Activated CD4-positive, alpha-beta T cell treated with anti-CD3 and anti-CD28 coated beads, Interleukin-2, amount 10 ng/mL, durations not matched to agents 7 days and 5 days (primary cell): ENCODE measurements around the gene TNFAIP8L3. TPM values are rescaled to one million over a fixed set of nuclear protein-coding genes. Genes with fewer than 3 reads are reported as not detected.

Source experiments
- CTCF ChIA-PET: fragments of 350-600 bp; sonication (Branson Sonifier 250); formaldehyde crosslinking; loops from one replicate; lab custom pipeline; 2021; ENCODE audit warnings: antibody characterized with exemption; lab: Charles Lee
- POLR2A ChIA-PET: fragments of 350-600 bp; sonication (Branson Sonifier 250); formaldehyde crosslinking; loops from one replicate; lab custom pipeline; 2021; ENCODE audit warnings: antibody characterized with exemption; lab: Charles Lee
- DNase-seq: peaks from one replicate; pipeline ENCODE4 v3.0.0-alpha.2; 2020
- H3K27ac Mint-ChIP-seq: one replicate; pipeline ENCODE4 v1.8.0; 2021; ENCODE audit warnings: mild to moderate bottlenecking, moderate library complexity, mixed read lengths
- H3K27me3 Mint-ChIP-seq: one replicate; pipeline ENCODE4 v1.8.0; 2021; ENCODE audit warnings: mixed read lengths
- H3K36me3 Mint-ChIP-seq: one replicate; pipeline ENCODE4 v1.8.0; 2021; ENCODE audit warnings: low read depth, mixed read lengths
- H3K4me1 Mint-ChIP-seq: one replicate; pipeline ENCODE4 v1.8.0; 2021; ENCODE audit warnings: mixed read lengths
- H3K4me3 Mint-ChIP-seq: one replicate; pipeline ENCODE4 v1.8.0; 2021; ENCODE audit warnings: mild to moderate bottlenecking, moderate library complexity, mixed read lengths
- H3K9me3 Mint-ChIP-seq: one replicate; pipeline ENCODE4 v1.8.0; 2021; ENCODE audit warnings: mixed read lengths
- total RNA-seq, 2 experiments: library from RNA; stranded (reverse); gene quantifications; one replicate each; pipeline ENCODE4 v1.2.3, GENCODE V29; 2021

TNFAIP8L3 gene
- total RNA-seq, 2 experiments from 2014 or later = not detected

- Mint-ChIP-seq H3K4me1 (peaks cover 28% of the 10 kb centered on the region), H3K36me3 (no peaks in the 10 kb centered on the region), H3K27ac (no peak overlapping the region), H3K27me3 (peaks cover 2% of the 10 kb centered on the region), H3K9me3 (no peaks in the 10 kb centered on the region), H3K4me3 (no peak overlapping the region)
- POLR2A ChIA-PET = no interaction called here
- CTCF ChIA-PET = interaction anchor here (0.6 kb wide), 1 partner anchor 60 kb away, joined by 3 read pairs; no protein-coding TSS in a partner anchor
- no peak for DNase-seq
These were observed 14.4 kb downstream of the TNFAIP8L3 start for GRCh38 chr15:51080286-51080685.

- ChIA-PET POLR2A (interaction anchor here (0.5 kb wide), 1 partner anchor 39 kb away, joined by 3 read pairs; no protein-coding TSS in a partner anchor), CTCF (no interaction called here)
- H3K4me3 Mint-ChIP-seq = no peak overlapping the region
- H3K36me3 Mint-ChIP-seq = no peaks in the 10 kb centered on the region
- no peak overlapping the region for H3K27ac Mint-ChIP-seq
- no peak for DNase-seq
- no peaks in the 10 kb centered on the region for H3K9me3 Mint-ChIP-seq
- H3K27me3 Mint-ChIP-seq = peaks cover 2% of the 10 kb centered on the region
- peaks cover 28% of the 10 kb centered on the region for H3K4me1 Mint-ChIP-seq
These were observed 15.5 kb downstream of the TNFAIP8L3 start for GRCh38 chr15:51079226-51079625.

GRCh38 chr15:51077221-51078153, 17.2 kb downstream of the TNFAIP8L3 start:
- ChIA-PET CTCF (interaction anchor here (1.0 to 3.9 kb wide), 4 partner anchors 8 to 20 kb away, joined by 3 to 14 read pairs (median 4); no protein-coding TSS in a partner anchor), POLR2A (no interaction called here)
- DNase-seq = peak; percentile 60

GRCh38 chr15:51076524-51077220, 18.0 kb downstream of the TNFAIP8L3 start:
- Mint-ChIP-seq H3K4me3 (peak overlapping the region; percentile 7), H3K4me1 (peaks cover 30% of the 10 kb centered on the region), H3K27ac (peak overlapping the region; percentile 69), H3K27me3 (peaks cover 2% of the 10 kb centered on the region), H3K36me3 (no peaks in the 10 kb centered on the region), H3K9me3 (no peaks in the 10 kb centered on the region)
- ChIA-PET POLR2A (no interaction called here), CTCF (interaction anchor here (1.0 to 3.9 kb wide), 2 partner anchors 9 to 13 kb away, joined by 3 to 14 read pairs; no protein-coding TSS in a partner anchor)
- DNase-seq = no peak

More at GRCh38 chr15:51077221-51078153, 17.2 kb downstream of the TNFAIP8L3 start:
- H3K4me3 Mint-ChIP-seq = peak overlapping the region; percentile 20
- peaks cover 2% of the 10 kb centered on the region for H3K27me3 Mint-ChIP-seq
- H3K36me3 Mint-ChIP-seq = no peaks in the 10 kb centered on the region
- H3K9me3 Mint-ChIP-seq = no peaks in the 10 kb centered on the region
- peak overlapping the region; percentile 74 for H3K27ac Mint-ChIP-seq
- peaks cover 28% of the 10 kb centered on the region for H3K4me1 Mint-ChIP-seq

GRCh38 chr15:51075826-51076523, 18.7 kb downstream of the TNFAIP8L3 start:
- ChIA-PET POLR2A (no interaction called here), CTCF (interaction anchor here (1.0 to 3.9 kb wide), 2 partner anchors 10 to 11 kb away, joined by 3 to 14 read pairs; no protein-coding TSS in a partner anchor)
- Mint-ChIP-seq H3K27ac (no peak overlapping the region), H3K4me3 (no peak overlapping the region), H3K36me3 (no peaks in the 10 kb centered on the region), H3K4me1 (peaks cover 36% of the 10 kb centered on the region), H3K9me3 (no peaks in the 10 kb centered on the region), H3K27me3 (peaks cover 2% of the 10 kb centered on the region)
- no peak for DNase-seq

GRCh38 chr15:51075364-51075763, 19.3 kb downstream of the TNFAIP8L3 start:
- H3K4me1 Mint-ChIP-seq = peaks cover 38% of the 10 kb centered on the region
- DNase-seq = no peak
- peaks cover under 1% of the 10 kb centered on the region for H3K27me3 Mint-ChIP-seq
- H3K4me3 Mint-ChIP-seq = no peak overlapping the region
- no peaks in the 10 kb centered on the region for H3K9me3 Mint-ChIP-seq
- CTCF ChIA-PET = interaction anchor here (1.0 to 3.9 kb wide), 2 partner anchors 10 kb away, joined by 3 to 14 read pairs; no protein-coding TSS in a partner anchor
- POLR2A ChIA-PET = no interaction called here
- no peak overlapping the region for H3K27ac Mint-ChIP-seq
- H3K36me3 Mint-ChIP-seq = no peaks in the 10 kb centered on the region

GRCh38 chr15:51074926-51075325, 19.8 kb downstream of the TNFAIP8L3 start:
- Mint-ChIP-seq H3K9me3 (no peaks in the 10 kb centered on the region), H3K36me3 (no peaks in the 10 kb centered on the region), H3K27me3 (no peaks in the 10 kb centered on the region), H3K4me1 (peaks cover 39% of the 10 kb centered on the region), H3K4me3 (no peak overlapping the region), H3K27ac (no peak overlapping the region)
- ChIA-PET CTCF (interaction anchor here (3.9 kb wide), 1 partner anchor 11 kb away, joined by 14 read pairs; no protein-coding TSS in a partner anchor), POLR2A (no interaction called here)
- DNase-seq = no peak

GRCh38 chr15:51071578-51071977, 23.1 kb downstream of the TNFAIP8L3 start:
- Mint-ChIP-seq H3K36me3 (no peaks in the 10 kb centered on the region), H3K27me3 (peaks cover 2% of the 10 kb centered on the region), H3K9me3 (no peaks in the 10 kb centered on the region), H3K27ac (peak overlapping the region; percentile 34), H3K4me3 (no peak overlapping the region), H3K4me1 (peaks cover 21% of the 10 kb centered on the region)
- ChIA-PET POLR2A (no interaction called here), CTCF (no interaction called here)
- DNase-seq = no peak

GRCh38 chr15:51069983-51070382, 24.7 kb downstream of the TNFAIP8L3 start:
- Mint-ChIP-seq H3K27ac (no peak overlapping the region), H3K4me3 (no peak overlapping the region), H3K4me1 (peaks cover 11% of the 10 kb centered on the region), H3K36me3 (no peaks in the 10 kb centered on the region), H3K27me3 (peaks cover 10% of the 10 kb centered on the region), H3K9me3 (no peaks in the 10 kb centered on the region)
- POLR2A ChIA-PET = no interaction called here
- CTCF ChIA-PET = interaction anchor here (1.1 to 1.6 kb wide), 2 partner anchors 10 to 20 kb away, joined by 3 to 4 read pairs; no protein-coding TSS in a partner anchor
- no peak for DNase-seq

GRCh38 chr15:51067510-51067909, 27.2 kb downstream of the TNFAIP8L3 start:
- Mint-ChIP-seq H3K27ac (no peak overlapping the region), H3K4me1 (peaks cover 11% of the 10 kb centered on the region), H3K9me3 (no peaks in the 10 kb centered on the region), H3K4me3 (no peak overlapping the region), H3K27me3 (peaks cover 24% of the 10 kb centered on the region), H3K36me3 (no peaks in the 10 kb centered on the region)
- POLR2A ChIA-PET = no interaction called here
- DNase-seq = no peak
- CTCF ChIA-PET = interaction anchor here (1.2 kb wide), 1 partner anchor 17 kb away, joined by 3 read pairs; no protein-coding TSS in a partner anchor

GRCh38 chr15:51065781-51066180, 28.9 kb downstream of the TNFAIP8L3 start:
- POLR2A ChIA-PET = no interaction called here

GRCh38 chr15:51065261-51065660, 29.4 kb downstream of the TNFAIP8L3 start:
- H3K4me3 Mint-ChIP-seq = no peak overlapping the region
- H3K9me3 Mint-ChIP-seq = no peaks in the 10 kb centered on the region
- DNase-seq = no peak
- POLR2A ChIA-PET = no interaction called here
- CTCF ChIA-PET = interaction anchor here (1.2 to 1.6 kb wide), 3 partner anchors 10 to 33 kb away, joined by 3 to 8 read pairs (median 4); no protein-coding TSS in a partner anchor
- no peak overlapping the region for H3K27ac Mint-ChIP-seq
- H3K4me1 Mint-ChIP-seq = peaks cover under 1% of the 10 kb centered on the region
- H3K36me3 Mint-ChIP-seq = no peaks in the 10 kb centered on the region
- peaks cover 29% of the 10 kb centered on the region for H3K27me3 Mint-ChIP-seq

More at GRCh38 chr15:51065781-51066180, 28.9 kb downstream of the TNFAIP8L3 start:
- CTCF ChIA-PET = interaction anchor here (1.2 to 1.6 kb wide), 3 partner anchors 10 to 32 kb away, joined by 3 to 8 read pairs (median 4); no protein-coding TSS in a partner anchor
- Mint-ChIP-seq H3K36me3 (no peaks in the 10 kb centered on the region), H3K4me3 (no peak overlapping the region), H3K27ac (no peak overlapping the region), H3K27me3 (peaks cover 27% of the 10 kb centered on the region), H3K9me3 (no peaks in the 10 kb centered on the region), H3K4me1 (peaks cover 3% of the 10 kb centered on the region)
- DNase-seq = no peak
